Thymus (tissue), 14 donors: ENCODE results near the gene UGP2. TPM values are rescaled to one million over a fixed set of nuclear protein-coding genes. Genes with fewer than 3 reads are reported as not detected.
"Not testable (repeated sequence)": the region's sequence is repeated elsewhere in the genome, so short reads cannot be mapped to it uniquely, and the experiment has no call there.

Experiments used
- DNase-seq, 9 donors: peaks; one replicate each; pipeline ENCODE4 v3.0.0-alpha.2; 2013; ENCODE audit warnings: low spot score in 9 of 9, low read depth in 6 of 9, missing footprints in 1 of 9
- H3K27ac ChIP-seq, 2 donors: one replicate each; pipeline ENCODE4 v1.5.1; 2013; ENCODE audit warnings: control low read depth in 1 of 2, low read depth in 1 of 2, low read length in 1 of 2, mild to moderate bottlenecking in 1 of 2, moderate library complexity in 1 of 2
- H3K27me3 ChIP-seq, 2 donors: one replicate each; pipeline ENCODE4 v1.5.1; 2013; ENCODE audit warnings: low read length in 1 of 2; ENCODE audit not compliant: control insufficient read depth in 2 of 2, insufficient read depth in 1 of 2
- H3K36me3 ChIP-seq, 2 donors: one replicate each; pipeline ENCODE4 v1.5.1; 2013; ENCODE audit warnings: low read length in 1 of 2, mild to moderate bottlenecking in 1 of 2, moderate library complexity in 1 of 2; ENCODE audit not compliant: control insufficient read depth in 2 of 2, insufficient read depth in 2 of 2
- H3K4me1 ChIP-seq, 2 donors: one replicate each; pipeline ENCODE4 v1.5.1; 2013; ENCODE audit warnings: low read length in 2 of 2; ENCODE audit not compliant: control insufficient read depth in 2 of 2, insufficient read depth in 2 of 2
- H3K4me3 ChIP-seq, 2 donors: one replicate each; pipeline ENCODE4 v1.5.1; 2013; ENCODE audit warnings: low read length in 2 of 2, control low read depth in 1 of 2, mild to moderate bottlenecking in 1 of 2
- H3K9me3 ChIP-seq, 2 donors: one replicate each; pipeline ENCODE4 v1.5.1; 2013; ENCODE audit warnings: low read length in 1 of 2, mild to moderate bottlenecking in 1 of 2; ENCODE audit not compliant: control insufficient read depth in 2 of 2, insufficient read depth in 1 of 2
- WGBS: extraction: QIAGEN DNeasy Blood & Tissue Kit; methylation state at CpG from one replicate; pipeline ENCODE4 v1.1.7; 2013; 5-methylcytosine and 5-hydroxymethylcytosine counted together
- long read RNA-seq, 10 donors: transcript quantifications; one replicate each; lab custom pipeline, GENCODE V29; 2026
- polyA plus RNA-seq: library from polyadenylated mRNA; stranded (reverse); fragments of 200-250 nt; gene quantifications from one replicate; pipeline ENCODE4 v1.2.3, GENCODE V29; 2013
- total RNA-seq: library from RNA; stranded (reverse); fragments of 120-200 nt; gene quantifications from one replicate; pipeline ENCODE4 v1.2.4, GENCODE V29; 2013
- donor health status: healthy.

Gene UGP2
- total RNA-seq (221 TPM), polyA plus RNA-seq (199 TPM)
- long read RNA-seq, donor 1, partial matches to known transcripts = 0 of 5 reads
- long read RNA-seq, donor 1, other reads (novel, unspliced or antisense) = 0 of 5 reads
- long read RNA-seq, donor 2, transcript UGP2-201 (10 exons, 2,338 nt) = minor isoform, 40 of 182 reads
- long read RNA-seq, donor 2, transcript UGP2-207 (11 exons, 2,057 nt) = minor isoform, 6 of 182 reads
- long read RNA-seq, donor 2, transcript UGP2-202 (10 exons, 2,136 nt) = major isoform, 59 of 182 reads
- long read RNA-seq, donor 2, partial matches to known transcripts = 70 of 182 reads
- long read RNA-seq, donor 2, other reads (novel, unspliced or antisense) = 5 of 182 reads
- long read RNA-seq, donor 3, transcript UGP2-201 (10 exons, 2,338 nt) = minor isoform, 32 of 128 reads
- long read RNA-seq, donor 3, transcript UGP2-202 (10 exons, 2,136 nt) = major isoform, 56 of 128 reads
- long read RNA-seq, donor 3, transcript UGP2-207 (11 exons, 2,057 nt) = minor isoform, 7 of 128 reads
- long read RNA-seq, donor 3, partial matches to known transcripts = 31 of 128 reads
- long read RNA-seq, donor 3, other reads (novel, unspliced or antisense) = 0 of 128 reads
- long read RNA-seq, donor 4, transcript UGP2-202 (10 exons, 2,136 nt) = minor isoform, 11 of 26 reads
- long read RNA-seq, donor 4, transcript UGP2-201 (10 exons, 2,338 nt) = major isoform, 12 of 26 reads
- long read RNA-seq, donor 4, partial matches to known transcripts = 0 of 26 reads
- long read RNA-seq, donor 4, other reads (novel, unspliced or antisense) = 0 of 26 reads
- long read RNA-seq, donor 5, transcript UGP2-201 (10 exons, 2,338 nt) = minor isoform, 26 of 96 reads
- long read RNA-seq, donor 5, transcript UGP2-202 (10 exons, 2,136 nt) = major isoform, 33 of 96 reads
- long read RNA-seq, donor 5, partial matches to known transcripts = 35 of 96 reads
- long read RNA-seq, donor 5, other reads (novel, unspliced or antisense) = 0 of 96 reads
- long read RNA-seq, donor 6, transcript UGP2-202 (10 exons, 2,136 nt) = major isoform, 35 of 54 reads
- long read RNA-seq, donor 6, transcript UGP2-201 (10 exons, 2,338 nt) = minor isoform, 18 of 54 reads
- long read RNA-seq, donor 6, partial matches to known transcripts = 0 of 54 reads
- long read RNA-seq, donor 6, other reads (novel, unspliced or antisense) = 0 of 54 reads
- long read RNA-seq, donor 7, transcript UGP2-202 (10 exons, 2,136 nt) = major isoform, 36 of 64 reads
- long read RNA-seq, donor 7, transcript UGP2-201 (10 exons, 2,338 nt) = minor isoform, 16 of 64 reads
- long read RNA-seq, donor 7, partial matches to known transcripts = 9 of 64 reads
- long read RNA-seq, donor 7, other reads (novel, unspliced or antisense) = 0 of 64 reads
- long read RNA-seq, donor 8, transcript UGP2-202 (10 exons, 2,136 nt) = major isoform, 10 of 18 reads
- long read RNA-seq, donor 8, transcript UGP2-201 (10 exons, 2,338 nt) = minor isoform, 8 of 18 reads
- long read RNA-seq, donor 8, partial matches to known transcripts = 0 of 18 reads
- long read RNA-seq, donor 8, other reads (novel, unspliced or antisense) = 0 of 18 reads
- long read RNA-seq, donor 9, transcript UGP2-201 (10 exons, 2,338 nt) = minor isoform, 6 of 37 reads
- long read RNA-seq, donor 9, transcript UGP2-202 (10 exons, 2,136 nt) = major isoform, 23 of 37 reads
- long read RNA-seq, donor 9, partial matches to known transcripts = 6 of 37 reads
- long read RNA-seq, donor 9, other reads (novel, unspliced or antisense) = 0 of 37 reads
- long read RNA-seq, donor 10, transcript UGP2-201 (10 exons, 2,338 nt) = minor isoform, 8 of 34 reads
- long read RNA-seq, donor 10, transcript UGP2-202 (10 exons, 2,136 nt) = major isoform, 15 of 34 reads
- long read RNA-seq, donor 10, partial matches to known transcripts = 10 of 34 reads
- long read RNA-seq, donor 10, other reads (novel, unspliced or antisense) = 0 of 34 reads

GRCh38 chr2:63841254-63842022 lies at the start of gene UGP2:
TSS of gene UGP2 (plus strand) at chr2:63841896. CDS start at chr2:63842186, 290 bp downstream.
- Histone ChIP-seq H3K27me3 (no peaks in the 10 kb centered on the region), H3K27ac (peak within 1 kb of the TSS; percentile 97 to 98), H3K4me1 (peaks cover 5 to 18% of the 10 kb centered on the region in 2 donors), H3K36me3 (peaks cover 0 to 5% of the 10 kb centered on the region in 2 donors), H3K4me3 (peak within 1 kb of the TSS; percentile 89 to 95), H3K9me3 (no peaks in the 10 kb centered on the region)
- under 1% methylated on average over 59 of the region's 59 CpGs for WGBS
- peak in 8 of 9 donors; percentile 54 to 91 (median 74) for DNase-seq

GRCh38 chr2:63792530-63792929 lies 49.2 kb upstream of the UGP2 start:
- Histone ChIP-seq H3K9me3 (no peaks in the 10 kb centered on the region), H3K27ac (no peak overlapping the region), H3K36me3 (no peaks in the 10 kb centered on the region), H3K4me1 (no peaks in the 10 kb centered on the region), H3K4me3 (no peak overlapping the region), H3K27me3 (no peaks in the 10 kb centered on the region)
- no peak for DNase-seq
- 100% methylated on average over 1 of the region's 1 CpG for WGBS

GRCh38 chr2:63796366-63796765 lies 45.3 kb upstream of the UGP2 start:
- no peak overlapping the region for H3K4me3 ChIP-seq
- 97% methylated on average over 1 of the region's 1 CpG for WGBS

GRCh38 chr2:63796796-63797195 lies 44.9 kb upstream of the UGP2 start:
- H3K4me1 ChIP-seq = no peaks in the 10 kb centered on the region
- no peaks in the 10 kb centered on the region for H3K36me3 ChIP-seq
- 99% methylated on average over 3 of the region's 3 CpGs for WGBS
- H3K4me3 ChIP-seq = no peak overlapping the region
- no peak overlapping the region for H3K27ac ChIP-seq
- DNase-seq = no peak
- no peaks in the 10 kb centered on the region for H3K9me3 ChIP-seq
- no peaks in the 10 kb centered on the region for H3K27me3 ChIP-seq

More at GRCh38 chr2:63796366-63796765, 45.3 kb upstream of the UGP2 start:
- Histone ChIP-seq H3K9me3 (no peaks in the 10 kb centered on the region), H3K36me3 (no peaks in the 10 kb centered on the region), H3K27me3 (no peaks in the 10 kb centered on the region), H3K4me1 (no peaks in the 10 kb centered on the region), H3K27ac (no peak overlapping the region)
- no peak for DNase-seq

GRCh38 chr2:63801455-63801854 lies 40.2 kb upstream of the UGP2 start:
- WGBS = 98% methylated on average over 6 of the region's 6 CpGs
- Histone ChIP-seq H3K4me3 (no peak overlapping the region), H3K9me3 (peaks cover 0 to 6% of the 10 kb centered on the region in 2 donors), H3K27me3 (no peaks in the 10 kb centered on the region), H3K4me1 (no peaks in the 10 kb centered on the region), H3K27ac (no peak overlapping the region), H3K36me3 (no peaks in the 10 kb centered on the region)
- no peak for DNase-seq

GRCh38 chr2:63805412-63805811 lies 36.3 kb upstream of the UGP2 start:
- H3K36me3 ChIP-seq = no peaks in the 10 kb centered on the region

GRCh38 chr2:63808036-63808435 lies 33.7 kb upstream of the UGP2 start:
- WGBS = 100% methylated on average over 1 of the region's 6 CpGs
- H3K4me1 ChIP-seq, H3K27ac ChIP-seq, H3K27me3 ChIP-seq, DNase-seq, H3K9me3 ChIP-seq, H3K36me3 ChIP-seq, H3K4me3 ChIP-seq: not testable (repeated sequence)

More at GRCh38 chr2:63805412-63805811, 36.3 kb upstream of the UGP2 start:
- Histone ChIP-seq H3K9me3 (peaks cover 0 to 8% of the 10 kb centered on the region in 2 donors), H3K4me1 (no peaks in the 10 kb centered on the region), H3K27ac (no peak overlapping the region), H3K27me3 (no peaks in the 10 kb centered on the region), H3K4me3 (no peak overlapping the region)
- no peak for DNase-seq
